GM23338 (cell line): ENCODE results near the gene WDR37.

Experiments
- CREB1 ChIP-seq: fragments of 250-450 bp; sonication (Bioruptor Pico); IDR thresholded peaks from 2 replicates; pipeline ENCODE4 v1.5.0; 2020; ENCODE audit warnings: low read depth, mild to moderate bottlenecking, moderate library complexity
- CTCF ChIP-seq, 2 experiments: fragments of 200-600 bp in 1 of 2; sonication (generic) in 1 of 2; conservative IDR thresholded peaks; 2 replicates each; pipeline versions ENCODE4 v1.5.1 to v1.6.1; 2016 to 2017; ENCODE audit warnings: antibody characterized with exemption in 2 of 2, low read depth in 2 of 2, mild to moderate bottlenecking in 2 of 2, moderate library complexity in 1 of 2
- ETS1 ChIP-seq: IDR thresholded peaks from 2 replicates; pipeline ENCODE4 v1.6.1; 2016; ENCODE audit warnings: antibody characterized with exemption
- EZH2 ChIP-seq: fragments of 200-600 bp; sonication (generic); IDR thresholded peaks from one replicate; pipeline ENCODE4 v1.8.0; 2017; ENCODE audit warnings: antibody characterized with exemption, mild to moderate bottlenecking, low read depth; ENCODE audit not compliant: unreplicated experiment
- EZH2phosphoT487 ChIP-seq: fragments of 200-600 bp; sonication (generic); IDR thresholded peaks from one replicate; pipeline ENCODE4 v1.8.1; 2018; ENCODE audit warnings: antibody characterized with exemption; ENCODE audit not compliant: unreplicated experiment
- JUNB ChIP-seq: IDR thresholded peaks from one replicate; pipeline ENCODE4 v1.6.1; 2016; ENCODE audit warnings: antibody characterized with exemption; ENCODE audit not compliant: unreplicated experiment
- NANOG ChIP-seq: IDR thresholded peaks from 2 replicates; pipeline ENCODE4 v1.6.1; 2016; ENCODE audit warnings: antibody characterized with exemption, borderline replicate concordance
- POLR2AphosphoS5 ChIP-seq: IDR thresholded peaks from 2 replicates; pipeline ENCODE4 v1.6.1; 2016; ENCODE audit warnings: antibody characterized with exemption, low read depth
- REST ChIP-seq: IDR thresholded peaks from one replicate; pipeline ENCODE4 v1.6.1; 2018; ENCODE audit warnings: antibody characterized with exemption; ENCODE audit not compliant: unreplicated experiment
- STAT1 ChIP-seq: IDR thresholded peaks from one replicate; pipeline ENCODE4 v1.6.1; 2016; ENCODE audit warnings: antibody characterized with exemption; ENCODE audit not compliant: unreplicated experiment
- ZNF114 ChIP-seq: fragments of 250-450 bp; sonication (Bioruptor Pico); IDR thresholded peaks from 2 replicates; pipeline ENCODE4 v1.5.0; 2020; ENCODE audit warnings: mild to moderate bottlenecking, moderate library complexity
- ZNF462 ChIP-seq: fragments of 250-450 bp; sonication (Bioruptor Pico); IDR thresholded peaks from 2 replicates; pipeline ENCODE4 v1.5.0; 2020; ENCODE audit warnings: mild to moderate bottlenecking, moderate library complexity

- TF ChIP-seq CTCF (conservative IDR thresholded peaks at IDR 0.05; ENCODE audit: low read depth in 2 of 2) (no peak), POLR2AphosphoS5 (no peak), EZH2phosphoT487 (no peak), EZH2 (no peak), JUNB (no peak), ZNF462 (no peak), ETS1 (no peak), CREB1 (CRISPR knock-in tag) (no peak), ZNF114 (CRISPR knock-in tag) (no peak), REST (no peak), NANOG (no peak), STAT1 (no peak)
These were observed 68.6 kb downstream of the WDR37 start for GRCh38 chr10:1124796-1125195.
